DND-41 (cell line): ENCODE data around the gene ARL2BP.
"Not testable (repeated sequence)": the region's sequence is repeated elsewhere in the genome, so short reads cannot be mapped to it uniquely, and the experiment has no call there.

Experiments used
- ATAC-seq: fragments of 200-7000 bp; cut with Tn5 transposase; 3 replicates; pipeline ENCODE4 v1.9.1; 2021; ENCODE audit warnings: low read depth; ENCODE audit not compliant: insufficient read depth
- DNase-seq: peaks from one replicate; pipeline ENCODE4 v3.0.0-alpha.2; 2020
- H2AFZ ChIP-seq: 2 replicates; pipeline ENCODE4 v1.6.0; 2012; ENCODE audit warnings: low read depth, low read length
- H3K27ac ChIP-seq: 2 replicates; pipeline ENCODE4 v1.5.1; 2012; ENCODE audit warnings: low read length, inconsistent platforms
- H3K27me3 ChIP-seq: fragments of 200-600 bp; sonication (generic); 2 replicates; pipeline ENCODE4 v1.6.0; 2012; ENCODE audit warnings: low read length, mild to moderate bottlenecking, inconsistent platforms; ENCODE audit not compliant: insufficient read depth, poor library complexity
- H3K36me3 ChIP-seq: 2 replicates; pipeline ENCODE4 v1.5.1; 2012; ENCODE audit warnings: low read length, inconsistent platforms; ENCODE audit not compliant: insufficient read depth
- H3K4me1 ChIP-seq: 2 replicates; pipeline ENCODE4 v1.5.1; 2012; ENCODE audit warnings: mild to moderate bottlenecking, low read length; ENCODE audit not compliant: insufficient read depth
- H3K4me2 ChIP-seq: 2 replicates; pipeline ENCODE4 v1.6.0; 2012; ENCODE audit warnings: mild to moderate bottlenecking, moderate library complexity, low read length, inconsistent platforms; ENCODE audit not compliant: insufficient read depth
- H3K4me3 ChIP-seq, 2 experiments: fragments of 200-600 bp in 1 of 2; shearing (Covaris generic) in 1 of 2; 2 replicates each; pipeline ENCODE4 v1.5.1; 2012 to 2016; ENCODE audit warnings: inconsistent platforms in 2 of 2, low read length in 2 of 2, mild to moderate bottlenecking in 2 of 2, low read depth in 1 of 2, moderate library complexity in 1 of 2
- H3K79me2 ChIP-seq: 2 replicates; pipeline ENCODE4 v1.6.0; 2012; ENCODE audit warnings: low read length, inconsistent platforms; ENCODE audit not compliant: insufficient read depth
- H3K9ac ChIP-seq: 2 replicates; pipeline ENCODE4 v1.6.0; 2012; ENCODE audit warnings: low read depth, mild to moderate bottlenecking, inconsistent platforms, low read length, moderate library complexity
- H3K9me3 ChIP-seq: 2 replicates; pipeline ENCODE4 v1.5.1; 2012; ENCODE audit warnings: low read length, moderate library complexity, mild to moderate bottlenecking, inconsistent platforms; ENCODE audit not compliant: insufficient read depth, severe bottlenecking
- H4K20me1 ChIP-seq: 2 replicates; pipeline ENCODE4 v1.6.0; 2012; ENCODE audit warnings: low read length; ENCODE audit not compliant: insufficient read depth
- CTCF ChIP-seq: IDR thresholded peaks from 2 replicates; pipeline ENCODE4 v1.5.1; 2012; ENCODE audit warnings: borderline replicate concordance, low read length, moderate library complexity, mild to moderate bottlenecking; ENCODE audit not compliant: poor library complexity, severe bottlenecking; ENCODE audit errors: extremely low read depth
- EZH2 ChIP-seq: IDR thresholded peaks from 3 replicates; pipeline ENCODE4 v1.6.1; 2012; ENCODE audit warnings: borderline replicate concordance, low read depth, mild to moderate bottlenecking, moderate library complexity, low read length, inconsistent platforms; ENCODE audit not compliant: severe bottlenecking

ARL2BP gene

DNA sequence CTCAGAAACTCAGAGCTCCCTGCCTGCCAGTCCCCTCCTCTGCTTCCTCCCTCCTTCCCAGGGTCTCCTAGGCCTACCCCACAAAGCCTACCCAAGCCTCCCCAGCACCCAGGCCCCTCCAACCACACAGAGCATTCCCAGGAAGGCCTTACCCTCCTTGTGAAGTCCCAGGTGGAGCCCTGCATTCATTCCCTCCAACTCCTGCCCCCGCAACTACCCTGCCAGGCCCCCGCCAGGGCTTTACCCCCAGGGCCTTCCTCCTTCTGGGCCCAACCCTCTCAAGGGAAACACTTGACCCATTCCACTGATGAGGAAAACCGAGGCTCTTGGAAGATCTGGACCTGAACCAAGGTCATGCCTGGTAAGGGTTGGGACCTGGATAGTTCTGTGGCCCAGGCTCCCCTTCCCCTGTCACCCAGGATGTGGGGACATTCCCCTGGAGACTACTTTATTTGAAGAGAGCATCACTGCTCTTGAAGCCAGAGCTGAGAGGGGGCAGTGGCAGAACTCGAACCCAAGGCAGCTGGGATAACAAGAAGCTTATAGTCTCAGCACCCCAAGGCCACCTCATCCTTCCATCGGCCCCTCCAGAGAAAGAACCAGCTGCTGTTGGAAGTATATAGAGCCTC, 26.9 kb downstream of the ARL2BP start:
- Histone ChIP-seq H3K79me2 (no peaks in the 10 kb centered on the region), H2AFZ (no peak overlapping the region), H3K9ac (no peak overlapping the region)

DNA sequence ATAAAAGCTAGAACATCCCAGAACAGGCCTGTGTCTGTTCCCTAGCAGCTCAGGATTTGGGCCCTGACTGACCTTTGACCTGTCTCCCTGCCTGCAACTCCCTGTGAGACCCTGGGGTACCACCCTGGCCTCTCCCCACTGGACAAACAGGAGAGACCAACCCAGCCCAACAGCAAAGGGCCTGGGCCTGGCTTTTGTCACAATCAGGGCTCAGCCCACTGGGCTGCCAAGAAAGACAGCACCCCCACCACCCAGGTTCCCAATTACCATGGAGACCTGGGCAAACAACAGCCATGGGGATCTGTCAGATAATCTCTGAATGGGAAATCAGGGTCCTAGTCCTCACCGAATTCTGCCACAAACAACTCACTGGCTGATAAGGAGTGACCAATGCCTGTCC, 28.3 kb downstream of the ARL2BP start:
- no peak overlapping the region for H3K4me3 ChIP-seq
- ATAC-seq, result no peak
- no peaks in the 10 kb centered on the region for H3K9me3 ChIP-seq
- H3K27me3 ChIP-seq, result no peaks in the 10 kb centered on the region
- H4K20me1 ChIP-seq, result peaks cover 9% of the 10 kb centered on the region
- no peak for DNase-seq
- H3K9ac ChIP-seq, result no peak overlapping the region
- no peaks in the 10 kb centered on the region for H3K79me2 ChIP-seq
- no peak overlapping the region for H3K27ac ChIP-seq
- no peaks in the 10 kb centered on the region for H3K36me3 ChIP-seq
- H3K4me1 ChIP-seq, result peaks cover 16% of the 10 kb centered on the region
- H3K4me2 ChIP-seq, result no peak overlapping the region
- no peak overlapping the region for H2AFZ ChIP-seq
- TF ChIP-seq EZH2 (no peak), CTCF (no peak)

More for the DNA sequence above, 26.9 kb downstream of the ARL2BP start:
- Histone ChIP-seq H3K36me3 (no peaks in the 10 kb centered on the region), H3K4me2 (no peak overlapping the region), H3K9me3 (no peaks in the 10 kb centered on the region), H4K20me1 (peaks cover 9% of the 10 kb centered on the region), H3K4me1 (peaks cover 12% of the 10 kb centered on the region), H3K27ac (no peak overlapping the region), H3K27me3 (no peaks in the 10 kb centered on the region), H3K4me3 (no peak overlapping the region)
- ATAC-seq (no peak), DNase-seq (no peak)
- TF ChIP-seq CTCF, result no peak
- TF ChIP-seq EZH2, result no peak

GRCh38 chr16:57273826-57274225, 28.8 kb downstream of the ARL2BP start:
- H3K4me2 ChIP-seq, result no peak overlapping the region
- DNase-seq, result no peak
- no peak overlapping the region for H3K9ac ChIP-seq
- peaks cover 3% of the 10 kb centered on the region for H3K27me3 ChIP-seq
- no peaks in the 10 kb centered on the region for H3K9me3 ChIP-seq
- no peak overlapping the region for H3K27ac ChIP-seq
- H4K20me1 ChIP-seq, result peaks cover 14% of the 10 kb centered on the region
- no peaks in the 10 kb centered on the region for H3K36me3 ChIP-seq
- peaks cover 21% of the 10 kb centered on the region for H3K4me1 ChIP-seq
- no peak for TF ChIP-seq CTCF
- no peak for TF ChIP-seq EZH2
- ATAC-seq, result no peak
- H3K4me3 ChIP-seq, result no peak overlapping the region
- no peaks in the 10 kb centered on the region for H3K79me2 ChIP-seq
- no peak overlapping the region for H2AFZ ChIP-seq

GRCh38 chr16:57275946-57276345, 30.9 kb downstream of the ARL2BP start:
- H3K27me3 ChIP-seq, result peaks cover 16% of the 10 kb centered on the region
- not testable (repeated sequence) for ATAC-seq, H3K27ac ChIP-seq, H3K79me2 ChIP-seq, H2AFZ ChIP-seq, H3K4me3 ChIP-seq, DNase-seq, H3K9ac ChIP-seq, H3K4me2 ChIP-seq, H3K9me3 ChIP-seq, H3K36me3 ChIP-seq
- peaks cover 20% of the 10 kb centered on the region for H4K20me1 ChIP-seq
- peaks cover 21% of the 10 kb centered on the region for H3K4me1 ChIP-seq
